Gastroesophageal sphincter (tissue), 4 donors: Measurements from ENCODE around the gene RAB7A. TPM values are rescaled to one million over a fixed set of nuclear protein-coding genes. Genes with fewer than 3 reads are reported as not detected.

Source experiments
- ATAC-seq: fragments of 150-250 bp; one replicate; pipeline ENCODE4 v1.9.1; 2016; ENCODE audit warnings: mild to moderate bottlenecking, moderate library complexity
- H3K27ac ChIP-seq, 4 donors: fragments of 200-600 bp; sonication (generic) in 3 of 4; 1 replicate in 3 of 4; 2 replicates in 1 of 4; pipeline ENCODE4 v1.5.1; 2016 to 2019
- H3K27me3 ChIP-seq: fragments of 200-600 bp; sonication (generic); one replicate; pipeline ENCODE4 v1.5.1; 2019
- H3K36me3 ChIP-seq, 2 donors: fragments of 200-600 bp; sonication (generic); one replicate each; pipeline ENCODE4 v1.5.1; 2019; ENCODE audit warnings: control low read depth in 1 of 2
- H3K4me1 ChIP-seq, 3 donors: fragments of 200-600 bp; sonication (generic); 1 replicate in 2 of 3; 2 replicates in 1 of 3; pipeline ENCODE4 v1.5.1; 2016 to 2019; ENCODE audit warnings: control low read depth in 2 of 3
- H3K4me3 ChIP-seq, 2 donors: fragments of 200-600 bp; sonication (generic); one replicate each; pipeline ENCODE4 v1.5.1; 2019; ENCODE audit warnings: mild to moderate bottlenecking in 1 of 2, moderate library complexity in 1 of 2
- H3K9me3 ChIP-seq, 3 donors: fragments of 200-600 bp; sonication (generic); one replicate each; pipeline ENCODE4 v1.5.1; 2017 to 2019; ENCODE audit warnings: control low read depth in 2 of 3
- CTCF ChIP-seq, 4 experiments: fragments of 200-600 bp in 2 of 4; fragments of 450-650 bp in 2 of 4; sonication (generic) in 1 of 4; IDR thresholded peaks; one replicate each; pipeline ENCODE4 v1.5.1; 2017 to 2019; ENCODE audit warnings: antibody characterized with exemption in 4 of 4, mild to moderate bottlenecking in 2 of 4, moderate library complexity in 2 of 4
- EP300 ChIP-seq: sonication (generic); formaldehyde crosslinking; IDR thresholded peaks from one replicate; pipeline ENCODE4 v1.6.1; 2017; ENCODE audit warnings: antibody characterized with exemption, mild to moderate bottlenecking
- POLR2A ChIP-seq, 2 donors: fragments of 450-650 bp; IDR thresholded peaks; one replicate each; pipeline ENCODE4 v1.6.1; 2017; ENCODE audit warnings: antibody characterized with exemption in 2 of 2, mild to moderate bottlenecking in 2 of 2, moderate library complexity in 1 of 2
- POLR2AphosphoS5 ChIP-seq: sonication (generic); formaldehyde crosslinking; IDR thresholded peaks from one replicate; pipeline ENCODE4 v1.6.1; 2017; ENCODE audit warnings: antibody characterized with exemption
- WGBS, 2 donors: methylation state at CpG; one replicate each; pipeline ENCODE4 v1.1.5; 2018; ENCODE audit warnings: low coverage in 1 of 2; 5-methylcytosine and 5-hydroxymethylcytosine counted together
- total RNA-seq, 4 donors: library from RNA; depleted of rRNA; stranded (reverse); fragments of >200 nt; gene quantifications; one replicate each; pipeline ENCODE4 v1.1.0, GENCODE V29; 2016

Gene RAB7A
- total RNA-seq, 4 donors from 2014 or later: 77.9 to 109 (median 87.2) TPM

- Histone ChIP-seq H3K27ac (peak overlapping the region in 2 of 4 donors; percentile 1 to 30), H3K36me3 (no peaks in the 10 kb centered on the region), H3K4me1 (peaks cover 10 to 90% (median 31%) of the 10 kb centered on the region in 3 donors), H3K27me3 (no peaks in the 10 kb centered on the region), H3K4me3 (no peak overlapping the region), H3K9me3 (no peaks in the 10 kb centered on the region)
- ATAC-seq: no peak
- WGBS, 2 donors: 66% methylated on average over 5 of the region's 5 CpGs; no CpG with 5 or more reads in 1 of the 2 donors
- TF ChIP-seq POLR2AphosphoS5 (no peak), CTCF (IDR thresholded peaks at IDR 0.05) (no peak), EP300 (no peak), POLR2A (IDR thresholded peaks at IDR 0.05) (no peak)
These were observed 4.5 kb downstream of the RAB7A start for GRCh38 chr3:128730471-128730870.

GRCh38 chr3:128734523-128735189, 8.7 kb downstream of the RAB7A start:
- 60 to 68% methylated on average over 2 to 3 of the region's 3 CpGs for WGBS, 2 donors
- Histone ChIP-seq H3K27me3 (no peaks in the 10 kb centered on the region), H3K4me1 (peaks cover 8 to 94% (median 18%) of the 10 kb centered on the region in 3 donors), H3K36me3 (no peaks in the 10 kb centered on the region), H3K27ac (no peak overlapping the region), H3K4me3 (no peak overlapping the region), H3K9me3 (no peaks in the 10 kb centered on the region)
- TF ChIP-seq POLR2AphosphoS5: no peak
- no peak for TF ChIP-seq EP300
- ATAC-seq: no peak

GRCh38 chr3:128735287-128735686, 9.3 kb downstream of the RAB7A start:
- no peak for ATAC-seq
- TF ChIP-seq EP300 (no peak), CTCF (IDR thresholded peaks at IDR 0.05) (no peak), POLR2AphosphoS5 (no peak)

GRCh38 chr3:128735884-128736283, 9.9 kb downstream of the RAB7A start:
- Histone ChIP-seq H3K27me3 (no peaks in the 10 kb centered on the region), H3K27ac (no peak overlapping the region), H3K36me3 (no peaks in the 10 kb centered on the region), H3K4me3 (no peak overlapping the region), H3K4me1 (peaks cover 8 to 92% (median 18%) of the 10 kb centered on the region in 3 donors), H3K9me3 (no peaks in the 10 kb centered on the region)
- 17 to 36% methylated on average over 1 to 2 of the region's 2 CpGs for WGBS, 2 donors
- TF ChIP-seq POLR2A (IDR thresholded peaks at IDR 0.05): no peak
- no peak for TF ChIP-seq POLR2AphosphoS5
- no peak for ATAC-seq

More at GRCh38 chr3:128735287-128735686, 9.3 kb downstream of the RAB7A start:
- H3K4me3 ChIP-seq: no peak overlapping the region
- H3K4me1 ChIP-seq: peaks cover 8 to 94% (median 18%) of the 10 kb centered on the region in 3 donors
- no peaks in the 10 kb centered on the region for H3K9me3 ChIP-seq
- H3K27me3 ChIP-seq: no peaks in the 10 kb centered on the region
- no peaks in the 10 kb centered on the region for H3K36me3 ChIP-seq
- no peak overlapping the region for H3K27ac ChIP-seq

- H3K4me3 ChIP-seq: no peak overlapping the region
- no peak for ATAC-seq
- H3K9me3 ChIP-seq: no peaks in the 10 kb centered on the region
- 51 to 56% methylated on average over 3 of the region's 3 CpGs for WGBS, 2 donors
- no peak overlapping the region for H3K27ac ChIP-seq
- H3K4me1 ChIP-seq: peaks cover 8 to 92% (median 17%) of the 10 kb centered on the region in 3 donors
- no peaks in the 10 kb centered on the region for H3K27me3 ChIP-seq
- no peaks in the 10 kb centered on the region for H3K36me3 ChIP-seq
- no peak for TF ChIP-seq POLR2A (IDR thresholded peaks at IDR 0.05)
- TF ChIP-seq EP300: no peak
- TF ChIP-seq POLR2AphosphoS5: peak; percentile 39
- no peak for TF ChIP-seq CTCF (IDR thresholded peaks at IDR 0.05)
These were observed 10.6 kb downstream of the RAB7A start for GRCh38 chr3:128736601-128737000.

- Histone ChIP-seq H3K4me3 (no peak overlapping the region), H3K9me3 (no peaks in the 10 kb centered on the region), H3K4me1 (peaks cover 0 to 71% (median 4%) of the 10 kb centered on the region in 3 donors), H3K27ac (no peak overlapping the region), H3K27me3 (no peaks in the 10 kb centered on the region), H3K36me3 (peaks cover 0 to 37% of the 10 kb centered on the region in 2 donors)
- ATAC-seq: no peak
- TF ChIP-seq EP300 (no peak), POLR2AphosphoS5 (no peak), CTCF (IDR thresholded peaks at IDR 0.05) (no peak), POLR2A (IDR thresholded peaks at IDR 0.05) (no peak)
- no CpG with 5 or more reads among the region's 1 CpG for WGBS, 2 donors
These were observed 14.6 kb downstream of the RAB7A start for GRCh38 chr3:128740621-128741020.
